Epithelial cell of esophagus (primary cell): ENCODE measurements around the gene CATSPERZ.

Experiments
- DNase-seq: peaks from one replicate; pipeline ENCODE4 v3.0.0; 2010; ENCODE audit warnings: low read depth
- H3K4me3 ChIP-seq: 2 replicates; pipeline ENCODE4 v1.5.1; 2011; ENCODE audit warnings: mild to moderate bottlenecking, low read length, control low read depth
- CTCF ChIP-seq: IDR thresholded peaks from 2 replicates; pipeline ENCODE4 v1.5.1; 2011; ENCODE audit warnings: low read depth, mild to moderate bottlenecking, low read length, control low read depth, inconsistent platforms; ENCODE audit not compliant: insufficient read depth; ENCODE audit errors: missing control alignments

CATSPERZ gene

GRCh38 chr11:64341851-64342791, 42.0 kb downstream of the CATSPERZ start:
- peak; percentile 96 for DNase-seq
- peak; percentile 30 for TF ChIP-seq CTCF
- H3K4me3 ChIP-seq: peak overlapping the region; percentile 22

GRCh38 chr11:64342869-64343745, 42.9 kb downstream of the CATSPERZ start:
- peak overlapping the region; percentile 20 for H3K4me3 ChIP-seq
- no peak for TF ChIP-seq CTCF
- DNase-seq: no peak

GRCh38 chr11:64343767-64344559, 43.8 kb downstream of the CATSPERZ start:
- peak; percentile 37 for DNase-seq

GRCh38 chr11:64344787-64345186, 44.6 kb downstream of the CATSPERZ start:
- no peak overlapping the region for H3K4me3 ChIP-seq
- TF ChIP-seq CTCF: no peak
- DNase-seq: no peak

More at GRCh38 chr11:64343767-64344559, 43.8 kb downstream of the CATSPERZ start:
- H3K4me3 ChIP-seq: no peak overlapping the region
- peak; percentile 42 for TF ChIP-seq CTCF

GRCh38 chr11:64347193-64347867, 47.2 kb downstream of the CATSPERZ start:
- no peak overlapping the region for H3K4me3 ChIP-seq
- DNase-seq: peak; percentile 81
- no peak for TF ChIP-seq CTCF
